ENCODE results near the gene DNAI2.
A peak's percentile ranks its signal among the peaks of the same experiment; 100 is the strongest.

The DNAI2 gene

DNA sequence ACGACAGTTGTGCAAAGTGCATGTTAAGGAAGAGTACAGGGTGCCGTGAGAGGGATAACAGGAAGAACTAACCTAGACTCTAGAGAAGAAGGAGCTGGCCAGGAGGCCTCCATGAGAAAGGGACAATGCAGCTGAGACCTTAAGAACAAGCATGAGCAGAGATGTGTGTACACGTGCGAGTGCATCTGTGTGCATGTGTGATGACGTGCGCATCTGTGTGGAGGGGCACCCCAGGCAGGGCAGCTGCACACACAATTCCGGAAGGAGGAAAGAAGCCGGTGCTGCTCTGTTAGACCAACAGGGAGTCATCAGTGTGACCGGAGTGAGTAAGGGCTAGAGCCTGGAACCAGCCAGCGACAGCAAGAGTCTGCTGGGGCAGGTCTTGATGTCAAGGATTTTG is 44.4 kb downstream of the DNAI2 start:
- ATAC-seq (replicated peaks) (no peak), DNase-seq (no peak)
- peaks cover 23 to 32% of the 10 kb centered on the region in 2 donors for H3K27me3 Mint-ChIP-seq
- H3K27ac Mint-ChIP-seq, result no peak overlapping the region
- H3K4me3 Mint-ChIP-seq, result no peak overlapping the region
- H3K4me1 Mint-ChIP-seq, result no peaks in the 10 kb centered on the region
- no peaks in the 10 kb centered on the region for H3K36me3 Mint-ChIP-seq
- H3K9me3 Mint-ChIP-seq, result peaks cover 0 to 1% of the 10 kb centered on the region in 2 donors

DNA sequence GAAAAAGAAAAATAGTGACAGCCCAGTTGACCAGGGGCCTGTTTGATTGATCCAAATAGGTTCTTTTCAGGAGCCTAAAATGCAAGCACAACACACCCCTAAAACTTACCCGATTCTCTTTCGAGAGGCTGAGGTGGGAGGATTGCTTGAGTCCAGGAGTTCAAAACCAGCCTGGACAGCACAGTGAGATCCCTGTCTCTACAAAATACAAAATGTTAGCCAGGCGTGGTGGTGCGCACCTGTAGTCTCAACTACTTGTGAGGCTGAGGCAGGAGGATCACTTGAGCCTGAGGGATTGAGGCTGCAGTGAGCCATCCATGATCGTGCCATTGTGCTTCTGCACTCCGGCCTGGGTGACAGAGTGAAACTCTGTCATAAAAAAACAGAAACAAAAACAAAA is 50.5 kb downstream of the DNAI2 start:
- Mint-ChIP-seq H3K36me3 (no peaks in the 10 kb centered on the region), H3K27me3 (peaks cover 52 to 71% of the 10 kb centered on the region in 2 donors), H3K9me3 (peaks cover 0 to 1% of the 10 kb centered on the region in 2 donors), H3K4me1 (peaks cover 5% of the 10 kb centered on the region in 2 donors), H3K4me3 (no peak overlapping the region), H3K27ac (no peak overlapping the region)
- no peak for DNase-seq
- no peak for ATAC-seq (replicated peaks)

DNA sequence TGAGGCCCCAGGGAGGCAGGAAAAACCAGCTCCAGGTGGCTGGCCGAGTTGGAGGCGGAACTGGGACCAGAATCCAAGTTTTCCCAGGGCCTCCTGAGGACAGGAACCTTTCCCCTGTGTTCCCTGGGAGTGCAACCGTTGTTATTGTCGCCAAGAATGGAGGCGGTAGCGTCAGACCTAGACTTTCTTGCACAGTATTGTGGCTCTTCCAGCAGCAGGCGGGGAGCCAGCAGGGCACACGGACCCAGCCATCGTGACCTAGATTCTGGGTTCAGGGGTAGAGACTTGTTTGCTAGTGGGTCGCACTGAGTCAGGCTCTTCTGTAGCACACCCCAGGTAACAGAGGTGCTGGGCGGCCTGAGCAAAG is 51.3 kb downstream of the DNAI2 start:
- Mint-ChIP-seq H3K27ac (no peak overlapping the region), H3K9me3 (peaks cover 0 to 1% of the 10 kb centered on the region in 2 donors), H3K36me3 (no peaks in the 10 kb centered on the region), H3K4me1 (peaks cover 5% of the 10 kb centered on the region in 2 donors), H3K4me3 (peak overlapping the region in 1 of 2 donors; percentile 36), H3K27me3 (peaks cover 54 to 67% of the 10 kb centered on the region in 2 donors)
- DNase-seq, result no peak
- peak in 1 of 2 donors; percentile 23 for ATAC-seq (replicated peaks)

DNA sequence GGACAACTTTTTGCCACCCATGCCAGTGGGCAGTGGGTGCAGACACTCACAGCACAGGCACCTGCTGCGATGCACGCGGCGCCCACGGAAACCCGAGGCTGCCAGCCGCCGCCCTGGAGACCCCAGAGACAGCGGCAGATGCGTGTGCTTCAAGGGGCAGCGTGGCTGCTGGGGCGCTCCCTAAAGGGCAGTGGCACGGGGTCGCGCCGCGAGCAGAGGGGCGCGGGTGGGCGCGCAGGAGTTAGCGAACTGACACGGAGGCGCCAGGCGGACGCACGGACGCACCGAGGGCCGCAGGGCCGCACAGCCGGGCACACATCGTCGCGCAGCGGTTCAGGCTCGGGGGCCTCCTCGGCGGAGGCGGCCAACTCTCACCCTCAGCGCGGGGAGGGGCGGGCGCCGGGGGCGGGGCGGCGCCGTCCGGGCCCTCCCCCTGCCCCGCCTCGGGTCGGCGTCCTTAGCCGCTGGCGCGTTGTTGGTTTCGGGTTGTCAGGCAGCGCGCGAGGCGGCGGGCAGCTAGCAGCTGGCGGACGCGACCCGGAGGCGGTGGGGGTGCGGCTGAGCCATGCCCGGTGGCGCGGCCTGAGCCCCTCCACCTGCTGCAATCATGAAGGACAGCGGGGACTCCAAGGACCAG is 51.8 kb downstream of the DNAI2 start, which contains the start of gene KIF19:
Gene KIF19 (plus strand): TSS at position 484 of the 637 bp plus-strand sequence. CDS start 124 bp downstream, at position 608.
- Mint-ChIP-seq H3K4me1 (peaks cover 5% of the 10 kb centered on the region in 2 donors), H3K4me3 (peak within 1 kb of the TSS in 1 of 2 donors; percentile 36), H3K9me3 (peaks cover 0 to 1% of the 10 kb centered on the region in 2 donors), H3K27me3 (peaks cover 54 to 63% of the 10 kb centered on the region in 2 donors), H3K36me3 (no peaks in the 10 kb centered on the region), H3K27ac (no peak within 1 kb of the TSS)
- peak; percentile 18 for DNase-seq
- ATAC-seq (replicated peaks), result peak; percentile 82 to 86

DNA sequence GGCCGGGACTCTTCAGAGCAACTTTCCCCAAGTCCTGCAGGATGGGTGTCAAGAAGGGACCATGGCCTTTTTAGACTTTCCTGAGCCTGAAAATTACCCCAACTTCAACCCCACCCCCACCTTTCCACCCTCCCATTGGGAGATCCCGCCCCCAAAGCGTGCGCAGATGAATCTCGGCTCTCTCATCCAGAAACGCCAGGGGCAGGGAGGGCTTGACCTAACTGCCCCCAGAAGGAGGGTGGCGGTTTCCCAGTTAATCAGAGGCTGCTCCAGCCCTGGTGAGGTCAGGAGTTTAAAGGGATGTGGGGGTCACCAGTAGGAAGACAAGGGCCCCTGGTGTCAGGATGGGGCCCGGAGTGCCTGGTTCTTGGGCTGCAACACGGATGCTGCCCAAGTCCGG is 52.5 kb downstream of the DNAI2 start:
- no peak for ATAC-seq (replicated peaks)
- Mint-ChIP-seq H3K4me1 (peaks cover 5% of the 10 kb centered on the region in 2 donors), H3K4me3 (peak overlapping the region in 1 of 2 donors; percentile 21), H3K36me3 (no peaks in the 10 kb centered on the region), H3K27ac (no peak overlapping the region), H3K9me3 (peaks cover 0 to 1% of the 10 kb centered on the region in 2 donors), H3K27me3 (peaks cover 57 to 63% of the 10 kb centered on the region in 2 donors)
- DNase-seq, result no peak

DNA sequence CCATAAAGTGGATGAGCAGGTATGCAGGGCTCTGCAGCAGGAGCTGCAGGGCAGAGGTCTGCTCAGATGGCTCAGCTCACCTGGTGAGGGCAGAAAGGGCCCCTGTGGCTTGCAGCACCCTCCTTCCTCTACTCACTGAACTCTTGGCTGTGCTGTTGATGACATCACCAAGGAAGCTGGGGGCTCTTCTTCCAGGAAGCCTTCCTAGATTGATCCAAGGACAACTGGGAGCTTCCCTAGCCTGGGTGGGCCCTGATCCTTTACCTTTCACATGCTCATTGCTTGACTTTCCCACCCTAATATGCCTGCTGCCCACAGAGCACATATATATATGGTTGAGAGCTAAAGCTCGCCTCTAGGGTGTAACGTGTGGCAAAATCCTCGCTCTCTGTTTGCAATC is 54.5 kb downstream of the DNAI2 start:
- Mint-ChIP-seq H3K4me3 (no peak overlapping the region), H3K9me3 (no peaks in the 10 kb centered on the region), H3K36me3 (no peaks in the 10 kb centered on the region), H3K4me1 (peaks cover 5 to 7% of the 10 kb centered on the region in 2 donors), H3K27me3 (peaks cover 47 to 51% of the 10 kb centered on the region in 2 donors), H3K27ac (no peak overlapping the region)
- DNase-seq (no peak), ATAC-seq (replicated peaks) (no peak)

DNA sequence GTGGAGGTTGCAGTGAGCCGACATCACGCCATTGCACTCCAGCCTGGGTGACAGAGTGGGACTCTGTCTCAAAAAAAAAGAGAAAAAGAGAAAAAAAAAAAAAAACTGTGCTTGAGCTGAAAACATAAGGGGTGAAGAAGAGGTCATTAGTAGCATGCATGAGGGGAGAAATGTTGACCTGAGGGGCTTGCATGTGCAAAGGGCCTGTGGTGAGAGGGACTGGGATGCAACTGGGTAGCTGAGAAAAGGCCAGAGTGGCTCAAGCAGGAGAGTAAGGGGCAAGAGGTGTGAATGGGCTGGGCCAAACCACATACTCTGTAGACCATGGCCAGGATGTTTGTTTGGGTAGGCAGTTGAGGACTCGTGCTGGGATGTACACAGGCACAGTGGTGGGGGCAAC is 55.3 kb downstream of the DNAI2 start:
- Mint-ChIP-seq H3K4me1 (peaks cover 5 to 7% of the 10 kb centered on the region in 2 donors), H3K4me3 (no peak overlapping the region)

DNA sequence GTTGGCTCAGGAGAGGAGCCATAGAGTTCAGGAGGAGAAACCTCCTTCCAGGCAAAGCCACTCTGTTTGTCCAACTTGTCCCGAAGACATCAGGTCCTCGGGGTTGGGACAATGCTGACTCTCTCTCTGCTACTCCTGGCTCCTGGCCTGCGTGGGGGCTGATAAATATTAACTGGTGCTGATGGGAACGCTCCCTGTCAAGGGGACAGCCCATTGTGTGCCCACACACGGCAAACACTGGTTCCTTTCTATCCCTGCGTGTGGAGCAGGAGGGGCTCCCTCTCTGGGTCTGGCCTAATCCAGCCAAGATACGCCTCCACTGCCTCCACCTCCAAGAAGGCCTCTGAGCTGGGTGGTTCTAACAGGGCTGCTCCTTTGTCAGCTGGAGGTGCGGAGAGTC is 56.4 kb downstream of the DNAI2 start:
- Mint-ChIP-seq H3K4me3 (no peak overlapping the region), H3K36me3 (peaks cover 0 to 3% of the 10 kb centered on the region in 2 donors), H3K4me1 (peaks cover 3 to 5% of the 10 kb centered on the region in 2 donors), H3K27me3 (peaks cover 35% of the 10 kb centered on the region in 2 donors), H3K27ac (no peak overlapping the region), H3K9me3 (peaks cover 0 to 4% of the 10 kb centered on the region in 2 donors)
- DNase-seq (no peak), ATAC-seq (replicated peaks) (no peak)

More for the DNA sequence above, 55.3 kb downstream of the DNAI2 start:
- no peak overlapping the region for H3K27ac Mint-ChIP-seq
- H3K9me3 Mint-ChIP-seq, result peaks cover 0 to 1% of the 10 kb centered on the region in 2 donors
- H3K27me3 Mint-ChIP-seq, result peaks cover 43 to 45% of the 10 kb centered on the region in 2 donors
- no peaks in the 10 kb centered on the region for H3K36me3 Mint-ChIP-seq
- no peak for DNase-seq
- ATAC-seq (replicated peaks), result no peak

DNA sequence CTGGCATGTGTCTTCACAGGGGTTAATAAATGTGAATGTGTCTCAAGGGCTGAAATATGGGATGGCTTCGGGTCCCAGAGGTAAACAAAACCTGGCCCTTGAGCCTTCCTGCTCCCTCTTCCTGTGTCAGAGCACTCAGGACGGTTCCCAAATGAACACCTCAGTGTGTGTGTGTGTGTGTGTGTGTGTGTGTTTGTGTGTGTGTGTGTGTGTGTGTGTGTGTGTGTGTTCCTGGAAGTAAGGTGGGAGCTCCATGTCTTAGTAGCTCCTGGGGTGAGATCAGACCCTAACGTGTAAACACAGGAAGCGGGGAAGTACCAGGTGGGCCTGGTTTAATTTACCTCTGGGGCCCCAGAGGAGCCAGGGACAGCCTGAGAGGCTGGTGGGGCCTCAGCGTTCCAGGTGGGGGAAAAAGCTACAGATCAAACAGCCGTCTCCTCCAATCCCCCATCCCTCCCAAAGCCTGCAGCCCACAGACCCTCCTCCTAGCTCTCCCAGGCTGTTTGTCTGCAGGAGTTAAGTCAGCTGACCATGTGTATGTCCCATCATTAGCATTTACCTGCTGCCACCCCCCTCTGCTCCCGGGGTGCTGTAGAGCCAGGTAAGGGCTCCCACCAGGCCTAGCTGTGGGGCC is 58.1 kb downstream of the DNAI2 start:
- H3K4me1 Mint-ChIP-seq, result peaks cover 0 to 2% of the 10 kb centered on the region in 2 donors
- ATAC-seq (replicated peaks) (no peak), DNase-seq (no peak)
- H3K36me3 Mint-ChIP-seq, result peaks cover 0 to 3% of the 10 kb centered on the region in 2 donors
- H3K27me3 Mint-ChIP-seq, result peaks cover 25 to 31% of the 10 kb centered on the region in 2 donors
- H3K27ac Mint-ChIP-seq, result no peak overlapping the region
- no peak overlapping the region for H3K4me3 Mint-ChIP-seq
- H3K9me3 Mint-ChIP-seq, result peaks cover 0 to 5% of the 10 kb centered on the region in 2 donors

DNA sequence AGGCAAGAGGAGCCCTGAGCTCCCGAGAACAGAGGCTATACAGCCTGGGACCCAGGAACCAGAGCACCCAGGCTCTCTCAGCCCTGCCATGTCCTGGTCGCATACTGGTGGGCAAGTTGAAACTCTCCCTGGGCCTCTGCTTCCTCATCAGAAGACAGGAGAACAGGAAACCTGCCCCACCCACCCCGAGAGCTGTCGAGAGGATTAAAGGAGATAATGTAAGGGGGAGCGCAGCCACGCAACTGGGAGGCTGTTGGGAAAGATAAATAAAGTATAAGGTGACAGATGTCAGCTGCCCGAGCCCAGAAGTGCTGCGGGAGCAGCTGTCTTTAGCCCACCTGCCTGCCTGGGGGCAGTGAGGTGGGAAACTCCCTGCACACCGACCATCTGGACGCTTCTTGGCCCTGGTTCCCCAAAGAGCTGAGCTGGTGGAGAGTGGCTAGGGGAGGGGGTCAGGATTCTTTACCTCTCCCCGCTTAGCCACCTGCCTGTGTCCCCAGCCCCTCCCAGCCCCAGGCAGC is 58.8 kb downstream of the DNAI2 start:
- peaks cover 0 to 5% of the 10 kb centered on the region in 2 donors for H3K9me3 Mint-ChIP-seq
- ATAC-seq (replicated peaks) (no peak), DNase-seq (no peak)
- H3K4me1 Mint-ChIP-seq, result peaks cover 0 to 2% of the 10 kb centered on the region in 2 donors
- no peak overlapping the region for H3K27ac Mint-ChIP-seq
- peaks cover 18 to 31% of the 10 kb centered on the region in 2 donors for H3K27me3 Mint-ChIP-seq
- no peak overlapping the region for H3K4me3 Mint-ChIP-seq
- H3K36me3 Mint-ChIP-seq, result peaks cover 0 to 3% of the 10 kb centered on the region in 2 donors

DNA sequence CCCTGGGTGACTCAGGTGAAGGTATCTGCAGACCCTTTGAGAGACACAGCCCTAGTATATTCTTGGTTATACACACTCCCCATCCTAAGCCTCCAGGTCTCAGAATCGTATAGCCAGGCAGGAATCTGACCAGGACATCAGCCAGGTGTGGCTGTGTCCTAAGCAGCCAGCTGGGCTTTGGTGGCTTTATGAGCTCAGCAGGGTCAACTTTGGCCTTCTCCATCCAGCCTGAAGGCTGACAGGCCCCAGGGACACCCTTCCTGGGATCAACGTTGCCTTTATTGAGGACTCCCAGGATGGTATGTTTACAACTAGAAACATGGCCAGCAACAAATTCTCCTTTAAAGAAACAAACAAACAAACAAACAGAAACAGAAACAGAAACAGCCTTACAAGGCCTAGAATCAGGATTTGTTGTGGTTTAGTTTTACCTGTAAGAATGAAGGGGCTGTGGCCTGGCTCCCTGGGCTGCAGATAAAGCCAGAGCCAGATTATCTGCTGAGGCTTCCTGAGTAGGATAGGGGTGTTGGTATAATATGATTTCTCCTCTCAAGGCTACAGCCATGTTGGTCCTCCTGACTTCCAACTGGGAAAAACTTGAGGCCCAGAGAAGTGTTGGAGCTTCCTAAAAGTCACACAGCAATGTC is 60.5 kb downstream of the DNAI2 start:
- DNase-seq (no peak), ATAC-seq (replicated peaks) (no peak)
- Mint-ChIP-seq H3K9me3 (peaks cover 0 to 5% of the 10 kb centered on the region in 2 donors), H3K4me1 (peaks cover 0 to 2% of the 10 kb centered on the region in 2 donors), H3K4me3 (no peak overlapping the region), H3K36me3 (peaks cover 0 to 3% of the 10 kb centered on the region in 2 donors), H3K27ac (no peak overlapping the region), H3K27me3 (peaks cover 14 to 31% of the 10 kb centered on the region in 2 donors)

DNA sequence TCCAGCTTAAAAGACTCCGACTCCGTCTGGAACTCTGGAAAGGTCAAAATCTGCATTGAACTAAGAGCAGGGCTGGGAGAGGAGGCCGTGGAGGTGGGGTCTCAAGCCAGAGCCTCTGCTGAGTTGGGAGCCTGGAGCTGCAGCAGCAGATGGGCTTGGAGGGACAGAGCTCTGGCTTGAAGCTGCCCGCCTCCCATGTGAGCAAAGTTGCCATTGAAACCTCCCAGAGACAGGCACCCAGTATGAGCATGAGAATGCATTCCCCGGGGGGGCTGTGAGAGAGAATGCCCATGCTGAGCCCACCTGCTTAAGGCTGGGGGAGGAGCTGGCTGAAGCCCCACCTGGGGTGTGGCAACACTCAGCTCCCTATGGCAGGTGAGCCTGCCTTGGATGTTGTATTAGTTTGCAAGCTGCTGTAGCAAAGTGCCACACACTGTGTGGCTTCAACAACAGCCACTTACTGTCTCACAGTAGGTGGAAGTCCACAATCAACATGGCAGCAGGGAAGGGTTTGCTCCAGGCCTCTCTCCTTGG is 61.6 kb downstream of the DNAI2 start:
- peaks cover 11 to 30% of the 10 kb centered on the region in 2 donors for H3K27me3 Mint-ChIP-seq
- H3K9me3 Mint-ChIP-seq, result peaks cover 0 to 5% of the 10 kb centered on the region in 2 donors
- peaks cover 0 to 3% of the 10 kb centered on the region in 2 donors for H3K36me3 Mint-ChIP-seq
- H3K4me1 Mint-ChIP-seq, result peaks cover 0 to 2% of the 10 kb centered on the region in 2 donors
- H3K27ac Mint-ChIP-seq, result no peak overlapping the region
- H3K4me3 Mint-ChIP-seq, result no peak overlapping the region
- ATAC-seq (replicated peaks), result no peak
- no peak for DNase-seq

DNA sequence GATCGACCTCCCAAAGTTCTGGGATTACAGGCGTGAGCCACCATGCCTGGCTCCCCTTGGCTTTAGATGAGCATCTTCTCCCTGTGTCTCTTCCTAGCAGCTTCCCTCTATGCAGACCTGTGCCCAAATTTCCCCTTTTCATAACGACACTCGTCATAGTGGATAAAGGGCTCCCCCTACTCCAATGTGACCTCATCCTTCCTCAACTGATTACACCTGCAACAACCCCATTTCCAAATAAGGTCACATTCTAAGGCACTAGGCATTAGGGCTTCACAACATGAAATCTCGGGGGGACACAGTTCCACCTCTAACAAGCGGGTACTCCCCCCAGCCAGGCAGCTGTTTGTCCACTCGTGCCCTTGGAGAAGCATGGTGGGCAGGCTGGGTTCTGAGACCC is 62.3 kb downstream of the DNAI2 start:
- peaks cover 0 to 2% of the 10 kb centered on the region in 2 donors for H3K4me1 Mint-ChIP-seq
- ATAC-seq (replicated peaks) (no peak), DNase-seq (no peak)
- no peak overlapping the region for H3K27ac Mint-ChIP-seq
- H3K36me3 Mint-ChIP-seq, result peaks cover 0 to 3% of the 10 kb centered on the region in 2 donors
- H3K9me3 Mint-ChIP-seq, result peaks cover 0 to 5% of the 10 kb centered on the region in 2 donors
- H3K4me3 Mint-ChIP-seq, result no peak overlapping the region
- H3K27me3 Mint-ChIP-seq, result peaks cover 8 to 26% of the 10 kb centered on the region in 2 donors
